GM18517 (cell line): Measurements from ENCODE around the gene ZNF888.
"Not testable (repeated sequence)": the region's sequence is repeated elsewhere in the genome, so short reads cannot be mapped to it uniquely, and the experiment has no call there.

ENCODE experiments used
- ATAC-seq: cut with Tn5 transposase; IDR thresholded peaks from one replicate; pipeline ENCODE4 v1.9.1; 2021; ENCODE audit warnings: mild to moderate bottlenecking, moderate library complexity; ENCODE audit not compliant: unreplicated experiment

The ZNF888 gene

DNA sequence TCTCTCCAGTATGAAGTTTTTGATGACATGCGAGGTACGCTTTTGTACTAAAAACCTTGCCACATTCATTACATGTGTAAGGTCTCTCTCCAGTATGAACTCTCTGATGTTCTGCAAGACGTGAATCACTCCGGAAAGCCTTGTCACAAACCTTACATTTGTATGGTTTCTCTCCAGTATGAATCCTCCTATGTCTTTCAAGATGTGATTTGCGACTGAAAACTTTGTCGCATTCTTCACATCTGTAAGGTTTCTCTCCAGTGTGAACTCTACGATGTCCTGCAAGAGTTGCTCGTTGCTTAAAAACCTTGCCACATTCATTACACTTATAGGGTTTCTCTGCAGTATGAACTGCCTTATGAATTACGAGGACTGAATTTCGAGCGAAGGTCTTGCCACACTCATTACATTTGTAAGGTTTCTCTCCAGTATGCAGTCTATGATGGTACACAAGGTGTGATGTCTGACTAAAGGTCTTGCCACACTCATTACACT is 42.3 kb downstream of the ZNF888 start:
- no peak for ATAC-seq

- ATAC-seq: not testable (repeated sequence)
Measured at GRCh38 chr19:52872996-52873395, 50.2 kb downstream of the ZNF888 start.

GRCh38 chr19:52871466-52871865 is 51.8 kb downstream of the ZNF888 start:
- no peak for ATAC-seq

GRCh38 chr19:52868031-52868430 is 55.2 kb downstream of the ZNF888 start:
- ATAC-seq: not testable (repeated sequence)

DNA sequence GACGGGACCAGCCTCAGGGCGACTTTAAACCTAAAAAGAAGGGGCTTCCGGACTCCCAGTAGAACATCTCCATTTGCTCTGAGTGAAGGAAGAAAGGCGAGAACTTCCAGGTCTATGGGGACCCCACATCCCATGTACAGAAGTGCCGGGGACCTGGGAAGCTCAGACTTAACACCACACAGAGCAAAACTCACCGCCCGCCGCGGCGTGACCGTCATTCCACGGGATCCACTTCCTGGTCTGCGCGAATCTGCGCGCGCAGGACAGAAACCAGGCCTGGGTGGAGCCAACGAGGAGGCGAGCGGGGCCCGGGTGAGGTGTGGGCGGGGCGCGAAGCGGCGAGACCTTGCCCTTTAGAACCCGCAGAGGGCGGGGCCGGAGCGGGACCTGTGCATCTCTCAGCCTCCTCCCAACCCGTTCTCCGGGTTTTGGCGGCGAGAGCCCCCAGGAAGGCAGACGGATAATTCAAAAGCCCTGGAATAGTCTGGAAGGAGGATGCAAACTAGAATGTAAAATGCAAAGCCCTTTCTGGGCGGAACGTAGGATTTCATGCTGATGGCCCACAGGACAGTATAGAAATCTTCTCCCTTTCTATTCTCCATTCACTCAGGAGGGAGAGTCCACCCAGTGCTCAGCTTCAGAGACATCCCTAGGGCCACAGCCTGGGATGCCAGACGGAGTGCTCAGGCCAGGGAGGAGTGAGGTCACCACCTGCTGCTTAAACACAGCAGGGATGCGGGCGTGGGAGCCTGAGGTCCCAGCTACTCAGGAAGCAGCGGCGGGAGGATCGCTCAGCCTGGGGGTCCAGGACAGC is 65.6 kb downstream of the ZNF888 start, which contains the start of gene ZNF468:
TSS of gene ZNF468 (minus strand) at position 242 of the 814 bp plus-strand sequence. CDS start 3,347 bp downstream, outside the sequence.
- peak; percentile 93 for ATAC-seq

- ATAC-seq: peak; percentile 29
Measured at GRCh38 chr19:52856540-52857377, 66.5 kb downstream of the ZNF888 start.
